ENCODE data around the gene TEKT4. TPM values are rescaled to one million over a fixed set of nuclear protein-coding genes. Genes with fewer than 3 reads are reported as not detected.

Gene TEKT4
- total and polyA plus RNA-seq, 4 donors, result not detected

- TF ChIP-seq YY1 (IDR thresholded peaks at IDR 0.05) (no peak), NR2F2 (IDR thresholded peaks at IDR 0.05) (no peak), HNF4A (conservative IDR thresholded peaks at IDR 0.05) (no peak), GABPA (IDR thresholded peaks at IDR 0.05 in 1 of 2, conservative IDR thresholded peaks at IDR 0.05 in 1 of 2) (no peak), RAD21 (IDR thresholded peaks at IDR 0.05) (no peak), JUND (IDR thresholded peaks at IDR 0.05) (no peak)
- no peaks in the 10 kb centered on the region for H3K9me3 ChIP-seq (ENCODE audit: control insufficient read depth in 4 of 4, low read length in 3 of 4)
- H3K27ac ChIP-seq (ENCODE audit: low read depth in 1 of 2, low read length in 2 of 2), result no peak overlapping the region
- H3K4me3 ChIP-seq (ENCODE audit: low read depth in 1 of 3, low read length in 3 of 3), result no peak overlapping the region
- no peak for DNase-seq (ENCODE audit: low spot score)
- no peaks in the 10 kb centered on the region for H3K36me3 ChIP-seq (ENCODE audit: control insufficient read depth in 4 of 4, insufficient read depth in 3 of 4, low read depth in 1 of 4, low read length in 3 of 4)
- H3K27me3 ChIP-seq (ENCODE audit: control insufficient read depth in 4 of 4, insufficient read depth in 4 of 4, low read length in 3 of 4), result no peaks in the 10 kb centered on the region
- no peak overlapping the region for H3K9ac ChIP-seq (ENCODE audit: low read depth in 1 of 2, low read length in 2 of 2)
- no peaks in the 10 kb centered on the region for H3K4me1 ChIP-seq (ENCODE audit: control insufficient read depth in 4 of 4, insufficient read depth in 4 of 4, low read length in 3 of 4)
- WGBS, result 92% methylated on average over 11 of the region's 11 CpGs
These were observed 8.8 kb downstream of the TEKT4 start for GRCh38 chr2:94879982-94880377.

GRCh38 chr2:94880507-94880906, 9.3 kb downstream of the TEKT4 start:
- Histone ChIP-seq H3K9me3 (ENCODE audit: control insufficient read depth in 4 of 4, low read length in 3 of 4) (no peaks in the 10 kb centered on the region), H3K9ac (ENCODE audit: low read depth in 1 of 2, low read length in 2 of 2) (no peak overlapping the region), H3K27ac (ENCODE audit: low read depth in 1 of 2, low read length in 2 of 2) (no peak overlapping the region), H3K27me3 (ENCODE audit: control insufficient read depth in 4 of 4, insufficient read depth in 4 of 4, low read length in 3 of 4) (no peaks in the 10 kb centered on the region), H3K4me1 (ENCODE audit: control insufficient read depth in 4 of 4, insufficient read depth in 4 of 4, low read length in 3 of 4) (no peaks in the 10 kb centered on the region), H3K36me3 (ENCODE audit: control insufficient read depth in 4 of 4, insufficient read depth in 3 of 4, low read depth in 1 of 4, low read length in 3 of 4) (no peaks in the 10 kb centered on the region), H3K4me3 (ENCODE audit: low read depth in 1 of 3, low read length in 3 of 3) (no peak overlapping the region)
- WGBS, result 75% methylated on average over 8 of the region's 8 CpGs
- DNase-seq (ENCODE audit: low spot score), result no peak
- TF ChIP-seq RXRA (IDR thresholded peaks at IDR 0.05) (no peak), SP1 (IDR thresholded peaks at IDR 0.05) (no peak), ATF3 (IDR thresholded peaks at IDR 0.05) (no peak), ZBTB33 (IDR thresholded peaks at IDR 0.05) (no peak), JUND (IDR thresholded peaks at IDR 0.05) (no peak), NR2F2 (IDR thresholded peaks at IDR 0.05) (no peak), REST (IDR thresholded peaks at IDR 0.05) (no peak), MAX (IDR thresholded peaks at IDR 0.05) (no peak), HNF4G (IDR thresholded peaks at IDR 0.05) (no peak), TAF1 (conservative IDR thresholded peaks at IDR 0.05) (no peak), FOXA2 (IDR thresholded peaks at IDR 0.05) (no peak)
